Activated CD8-positive, alpha-beta memory T cell treated with anti-CD3 and anti-CD28 coated beads for 48 hours (primary cell): ENCODE measurements around the gene SOX2.

Experiments
- DNase-seq, 3 experiments: peaks; one replicate each; pipeline ENCODE4 v3.0.0-alpha.2; 2020; ENCODE audit warnings: low read depth in 2 of 3, low spot score in 2 of 3

SOX2 gene

GRCh38 chr3:181711325-181712135 lies at the start of gene SOX2:
TSS of gene SOX2 (plus strand) at chr3:181711925. CDS start at chr3:181712361, 436 bp downstream.
- no peak for DNase-seq

GRCh38 chr3:181683563-181683962 lies 28.2 kb upstream of the SOX2 start:
- DNase-seq, result no peak

GRCh38 chr3:181687190-181687589 lies 24.5 kb upstream of the SOX2 start:
- no peak for DNase-seq

- no peak for DNase-seq
These were observed 24.0 kb upstream of the SOX2 start for GRCh38 chr3:181687731-181688130.

- no peak for DNase-seq
These were observed 22.2 kb upstream of the SOX2 start for GRCh38 chr3:181689546-181689945.

- DNase-seq, result no peak
These were observed 21.0 kb upstream of the SOX2 start for GRCh38 chr3:181690769-181691168.

- DNase-seq, result no peak
These were observed 19.8 kb upstream of the SOX2 start for GRCh38 chr3:181691901-181692300.

- no peak for DNase-seq
These were observed 19.2 kb upstream of the SOX2 start for GRCh38 chr3:181692311-181693145.

GRCh38 chr3:181693280-181693679 lies 18.4 kb upstream of the SOX2 start:
- DNase-seq, result no peak

GRCh38 chr3:181694805-181695660 lies 16.7 kb upstream of the SOX2 start:
- DNase-seq, result no peak

GRCh38 chr3:181695661-181696491 lies 15.8 kb upstream of the SOX2 start:
- DNase-seq, result no peak

GRCh38 chr3:181696626-181697230 lies 15.0 kb upstream of the SOX2 start:
- no peak for DNase-seq

GRCh38 chr3:181698263-181698954 lies 13.3 kb upstream of the SOX2 start:
- no peak for DNase-seq

- DNase-seq, result no peak
These were observed 12.4 kb upstream of the SOX2 start for GRCh38 chr3:181699171-181699903.

GRCh38 chr3:181700168-181701087 lies 11.3 kb upstream of the SOX2 start:
- DNase-seq, result no peak

- DNase-seq, result no peak
These were observed 10.6 kb upstream of the SOX2 start for GRCh38 chr3:181701096-181701495.

GRCh38 chr3:181703601-181704420 lies 7.9 kb upstream of the SOX2 start:
- no peak for DNase-seq
